Measurements from ENCODE around the gene DAAM1. TPM values are rescaled to one million over a fixed set of nuclear protein-coding genes. Genes with fewer than 3 reads are reported as not detected.

DAAM1 gene
- total RNA-seq, 2 experiments from 2014 or later = 8.3 to 10.5 TPM

DNA sequence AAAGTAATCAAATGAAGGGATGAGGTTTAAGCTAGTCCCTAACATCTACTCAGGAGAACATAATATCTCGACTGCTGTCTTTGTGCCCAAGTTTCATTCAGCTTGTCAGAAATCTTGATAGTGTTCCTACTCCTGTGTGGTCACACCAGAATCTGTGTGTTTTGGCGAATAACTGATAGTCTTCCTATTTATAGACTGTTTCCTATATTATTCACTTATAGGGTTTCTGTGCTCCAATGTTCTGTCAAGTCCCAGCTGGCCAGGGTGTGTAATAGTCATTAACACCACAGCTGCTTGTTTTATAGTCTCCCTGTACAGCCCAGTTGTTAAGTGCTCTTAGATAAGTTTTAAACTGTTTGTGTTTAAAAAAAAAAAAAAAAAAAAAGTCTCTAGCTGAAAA, 230.8 kb downstream of the DAAM1 start:
- Mint-ChIP-seq H3K27me3 (peaks cover 3% of the 10 kb centered on the region), H3K36me3 (no peaks in the 10 kb centered on the region), H3K4me3 (no peak overlapping the region), H3K9me3 (no peaks in the 10 kb centered on the region), H3K27ac (no peak overlapping the region), H3K4me1 (ENCODE audit: low read depth) (no peaks in the 10 kb centered on the region)
- POLR2A ChIA-PET = no interaction called here
- no peak for DNase-seq
- intact Hi-C loops (cut with micrococcal nuclease) = no loop called here
- CTCF ChIA-PET = no interaction called here
